Karpas-422 (cell line): ENCODE measurements around the gene ADGRF3. TPM values are rescaled to one million over a fixed set of nuclear protein-coding genes. Genes with fewer than 3 reads are reported as not detected.
"Not testable (repeated sequence)": the region's sequence is repeated elsewhere in the genome, so short reads cannot be mapped to it uniquely, and the experiment has no call there.

Experiments used
- DNase-seq: peaks from one replicate; pipeline ENCODE4 v3.0.0-alpha.2; 2015
- H2AFZ ChIP-seq: fragments of 200-600 bp; sonication (generic); 2 replicates; pipeline ENCODE4 v1.6.1; 2014; ENCODE audit warnings: antibody characterized with exemption, low read length, mixed read lengths
- H3K27ac ChIP-seq: fragments of 200-600 bp; sonication (generic); 2 replicates; pipeline ENCODE4 v1.5.1; 2014; ENCODE audit warnings: mild to moderate bottlenecking, low read length, moderate library complexity
- H3K27me3 ChIP-seq: fragments of 200-600 bp; sonication (generic); 2 replicates; pipeline ENCODE4 v1.6.1; 2014; ENCODE audit warnings: low read length, mixed read lengths
- H3K36me3 ChIP-seq: fragments of 200-600 bp; sonication (generic); 2 replicates; pipeline ENCODE4 v1.6.1; 2014; ENCODE audit warnings: low read length, mixed read lengths; ENCODE audit not compliant: insufficient read depth
- H3K4me1 ChIP-seq: fragments of 200-600 bp; sonication (generic); 2 replicates; pipeline ENCODE4 v1.6.1; 2014; ENCODE audit warnings: mild to moderate bottlenecking, low read length, mixed read lengths
- H3K4me2 ChIP-seq: fragments of 200-600 bp; sonication (generic); 2 replicates; pipeline ENCODE4 v1.6.1; 2014; ENCODE audit warnings: low read length, low read depth, mild to moderate bottlenecking; ENCODE audit not compliant: poor library complexity, severe bottlenecking
- H3K4me3 ChIP-seq: fragments of 200-600 bp; sonication (generic); 2 replicates; pipeline ENCODE4 v1.5.1; 2014; ENCODE audit warnings: mild to moderate bottlenecking, antibody characterized with exemption, low read length, mixed read lengths
- H3K79me2 ChIP-seq: fragments of 200-600 bp; sonication (generic); 2 replicates; pipeline ENCODE4 v1.6.1; 2014; ENCODE audit warnings: mild to moderate bottlenecking, low read length, mixed read lengths
- H3K9ac ChIP-seq: fragments of 200-600 bp; sonication (generic); 2 replicates; pipeline ENCODE4 v1.6.0; 2014; ENCODE audit warnings: low read length
- H3K9me2 ChIP-seq: fragments of 200-600 bp; sonication (generic), shearing (Covaris generic); replicated peaks from 2 replicates; pipeline ENCODE4 v1.6.0; 2014; ENCODE audit warnings: mild to moderate bottlenecking, low read length, moderate library complexity; ENCODE audit not compliant: insufficient read depth
- H3K9me3 ChIP-seq: fragments of 300-700, 200-600 bp; sonication (generic); 2 replicates; pipeline ENCODE4 v1.6.1; 2014; ENCODE audit warnings: low read length, mixed read lengths
- H4K20me1 ChIP-seq: fragments of 200-600 bp; sonication (generic); 2 replicates; pipeline ENCODE4 v1.6.1; 2014; ENCODE audit warnings: mild to moderate bottlenecking, antibody characterized with exemption, low read length, low read depth; ENCODE audit not compliant: insufficient read depth
- total RNA-seq: library from RNA; depleted of rRNA; stranded (reverse); fragments of >200 nt; shearing (Covaris generic); gene quantifications from 2 replicates; pipeline ENCODE4 v1.2.3, GENCODE V29; 2014; ENCODE audit warnings: low replicate concordance

The ADGRF3 gene
- total RNA-seq, 1 experiment from 2014 or later = not detected

- DNase-seq = no peak
- H3K79me2 ChIP-seq = peaks cover 100% of the 10 kb centered on the region
- H3K9me3 ChIP-seq = no peaks in the 10 kb centered on the region
- H3K9ac ChIP-seq = no peak overlapping the region
- H2AFZ ChIP-seq = no peak overlapping the region
- H3K4me2 ChIP-seq = no peak overlapping the region
- peaks cover 6% of the 10 kb centered on the region; the same call in 1 of the 2 replicates for H4K20me1 ChIP-seq
- H3K9me2 ChIP-seq = no peaks in the 10 kb centered on the region
- H3K27ac ChIP-seq = no peak overlapping the region
- no peak overlapping the region for H3K4me3 ChIP-seq
- H3K36me3 ChIP-seq = no peaks in the 10 kb centered on the region
- no peaks in the 10 kb centered on the region for H3K4me1 ChIP-seq
- no peaks in the 10 kb centered on the region for H3K27me3 ChIP-seq
These were observed 10.2 kb upstream of the ADGRF3 start for GRCh38 chr2:26356771-26357170.

- Histone ChIP-seq H3K9ac (no peak overlapping the region), H2AFZ (no peak overlapping the region), H3K79me2 (peaks cover 100% of the 10 kb centered on the region), H3K27me3 (no peaks in the 10 kb centered on the region), H3K27ac (no peak overlapping the region), H3K9me2 (no peaks in the 10 kb centered on the region), H3K4me2 (no peak overlapping the region), H3K4me1 (no peaks in the 10 kb centered on the region), H4K20me1 (peaks cover 6% of the 10 kb centered on the region; the same call in 1 of the 2 replicates), H3K9me3 (no peaks in the 10 kb centered on the region), H3K36me3 (no peaks in the 10 kb centered on the region), H3K4me3 (no peak overlapping the region)
- DNase-seq = no peak
These were observed 9.5 kb upstream of the ADGRF3 start for GRCh38 chr2:26356111-26356510.

- Histone ChIP-seq H3K9ac (no peak overlapping the region), H3K79me2 (peaks cover 100% of the 10 kb centered on the region), H3K27me3 (no peaks in the 10 kb centered on the region), H3K9me2 (no peaks in the 10 kb centered on the region), H2AFZ (no peak overlapping the region), H4K20me1 (peaks cover 6% of the 10 kb centered on the region; the same call in 1 of the 2 replicates), H3K9me3 (no peaks in the 10 kb centered on the region), H3K36me3 (no peaks in the 10 kb centered on the region), H3K4me1 (peaks cover 2% of the 10 kb centered on the region), H3K27ac (no peak overlapping the region), H3K4me2 (no peak overlapping the region), H3K4me3 (no peak overlapping the region)
- DNase-seq = no peak
These were observed 8.7 kb upstream of the ADGRF3 start for GRCh38 chr2:26355038-26355995.

GRCh38 chr2:26354469-26354868 is 7.9 kb upstream of the ADGRF3 start:
- H2AFZ ChIP-seq, H3K4me2 ChIP-seq, H3K4me3 ChIP-seq, H3K27ac ChIP-seq, H3K27me3 ChIP-seq, H3K9me2 ChIP-seq, H3K9ac ChIP-seq, DNase-seq, H3K9me3 ChIP-seq, H4K20me1 ChIP-seq, H3K36me3 ChIP-seq: not testable (repeated sequence)
- Histone ChIP-seq H3K4me1 (peaks cover 11% of the 10 kb centered on the region), H3K79me2 (peaks cover 100% of the 10 kb centered on the region)

- Histone ChIP-seq H2AFZ (no peak overlapping the region), H3K4me2 (no peak overlapping the region), H3K4me3 (no peak overlapping the region), H3K79me2 (peaks cover 100% of the 10 kb centered on the region), H3K9me2 (no peaks in the 10 kb centered on the region), H3K9ac (no peak overlapping the region), H3K27ac (no peak overlapping the region), H3K27me3 (no peaks in the 10 kb centered on the region), H3K9me3 (no peaks in the 10 kb centered on the region), H3K36me3 (no peaks in the 10 kb centered on the region; the same call in 1 of the 2 replicates), H3K4me1 (peaks cover 21% of the 10 kb centered on the region), H4K20me1 (peaks cover 3% of the 10 kb centered on the region; the same call in 1 of the 2 replicates)
- DNase-seq = no peak
These were observed 6.3 kb upstream of the ADGRF3 start for GRCh38 chr2:26352892-26353291.

GRCh38 chr2:26351375-26352090 is 4.9 kb upstream of the ADGRF3 start:
- no peaks in the 10 kb centered on the region for H3K27me3 ChIP-seq
- no peaks in the 10 kb centered on the region for H3K9me3 ChIP-seq
- no peak overlapping the region for H3K9ac ChIP-seq
- no peak overlapping the region for H3K4me3 ChIP-seq
- peaks cover 7% of the 10 kb centered on the region for H4K20me1 ChIP-seq
- no peak overlapping the region for H2AFZ ChIP-seq
- H3K4me2 ChIP-seq = no peak overlapping the region
- no peak overlapping the region for H3K27ac ChIP-seq
- peaks cover 28% of the 10 kb centered on the region for H3K4me1 ChIP-seq
- peaks cover 100% of the 10 kb centered on the region for H3K79me2 ChIP-seq
- H3K36me3 ChIP-seq = no peaks in the 10 kb centered on the region; the same call in 1 of the 2 replicates
- no peak for DNase-seq
- no peaks in the 10 kb centered on the region for H3K9me2 ChIP-seq

GRCh38 chr2:26349690-26350089 is 3.1 kb upstream of the ADGRF3 start:
- H3K4me3 ChIP-seq = no peak overlapping the region
- H2AFZ ChIP-seq = no peak overlapping the region
- H3K36me3 ChIP-seq = no peaks in the 10 kb centered on the region; the same call in 1 of the 2 replicates
- H3K27ac ChIP-seq = no peak overlapping the region
- DNase-seq = no peak
- H3K9me2 ChIP-seq = no peaks in the 10 kb centered on the region
- H3K4me2 ChIP-seq = no peak overlapping the region
- no peaks in the 10 kb centered on the region for H3K9me3 ChIP-seq
- H3K27me3 ChIP-seq = no peaks in the 10 kb centered on the region
- peaks cover 7% of the 10 kb centered on the region for H4K20me1 ChIP-seq
- peaks cover 30% of the 10 kb centered on the region for H3K4me1 ChIP-seq
- no peak overlapping the region for H3K9ac ChIP-seq
- peaks cover 93% of the 10 kb centered on the region for H3K79me2 ChIP-seq

- Histone ChIP-seq H3K4me1 (peaks cover 38% of the 10 kb centered on the region), H3K4me3 (peak overlapping the region; percentile 79), H4K20me1 (peaks cover 4% of the 10 kb centered on the region; the same call in 1 of the 2 replicates), H3K9me3 (no peaks in the 10 kb centered on the region), H3K9ac (peak overlapping the region; percentile 83), H3K9me2 (no peaks in the 10 kb centered on the region), H2AFZ (no peak overlapping the region), H3K4me2 (peak overlapping the region; percentile 90), H3K36me3 (no peaks in the 10 kb centered on the region; the same call in 1 of the 2 replicates), H3K79me2 (peaks cover 76% of the 10 kb centered on the region), H3K27me3 (no peaks in the 10 kb centered on the region), H3K27ac (peak overlapping the region; percentile 65; the same call in 1 of the 2 replicates)
- peak; percentile 44 for DNase-seq
These were observed 787 bp upstream of the ADGRF3 start for GRCh38 chr2:26347286-26347865.
